Stimulated activated naive CD8-positive, alpha-beta T cell treated with anti-CD3 and anti-CD28 coated beads, Interleukin-15, amount 100 ng/mL, for 72 hours (primary cell): ENCODE results near the gene ASB10.

Source experiments
- ATAC-seq: fragments of 150-1000 bp; cut with Tn5 transposase; 2 replicates; pipeline ENCODE4 v1.10.0; 2021; ENCODE audit warnings: mild to moderate bottlenecking, moderate library complexity
- DNase-seq, 2 donors: peaks; one replicate each; pipeline ENCODE4 v3.0.0; 2021 to 2022
- H3K27ac Mint-ChIP-seq, 2 donors: one replicate each; pipeline ENCODE4 v1.8.0; 2022; ENCODE audit warnings: mild to moderate bottlenecking in 2 of 2, mixed read lengths in 2 of 2, moderate library complexity in 2 of 2
- H3K27me3 Mint-ChIP-seq: one replicate; pipeline ENCODE4 v1.8.0; 2022; ENCODE audit warnings: mixed read lengths
- H3K4me1 Mint-ChIP-seq: one replicate; pipeline ENCODE4 v1.8.0; 2022; ENCODE audit warnings: mild to moderate bottlenecking, mixed read lengths
- H3K4me3 Mint-ChIP-seq, 2 donors: one replicate each; pipeline ENCODE4 v1.8.0; 2022; ENCODE audit warnings: mild to moderate bottlenecking in 2 of 2, mixed read lengths in 2 of 2, moderate library complexity in 1 of 2
- H3K9me3 Mint-ChIP-seq, 2 donors: one replicate each; pipeline ENCODE4 v1.8.0; 2022; ENCODE audit warnings: mixed read lengths in 2 of 2

Gene ASB10

DNA sequence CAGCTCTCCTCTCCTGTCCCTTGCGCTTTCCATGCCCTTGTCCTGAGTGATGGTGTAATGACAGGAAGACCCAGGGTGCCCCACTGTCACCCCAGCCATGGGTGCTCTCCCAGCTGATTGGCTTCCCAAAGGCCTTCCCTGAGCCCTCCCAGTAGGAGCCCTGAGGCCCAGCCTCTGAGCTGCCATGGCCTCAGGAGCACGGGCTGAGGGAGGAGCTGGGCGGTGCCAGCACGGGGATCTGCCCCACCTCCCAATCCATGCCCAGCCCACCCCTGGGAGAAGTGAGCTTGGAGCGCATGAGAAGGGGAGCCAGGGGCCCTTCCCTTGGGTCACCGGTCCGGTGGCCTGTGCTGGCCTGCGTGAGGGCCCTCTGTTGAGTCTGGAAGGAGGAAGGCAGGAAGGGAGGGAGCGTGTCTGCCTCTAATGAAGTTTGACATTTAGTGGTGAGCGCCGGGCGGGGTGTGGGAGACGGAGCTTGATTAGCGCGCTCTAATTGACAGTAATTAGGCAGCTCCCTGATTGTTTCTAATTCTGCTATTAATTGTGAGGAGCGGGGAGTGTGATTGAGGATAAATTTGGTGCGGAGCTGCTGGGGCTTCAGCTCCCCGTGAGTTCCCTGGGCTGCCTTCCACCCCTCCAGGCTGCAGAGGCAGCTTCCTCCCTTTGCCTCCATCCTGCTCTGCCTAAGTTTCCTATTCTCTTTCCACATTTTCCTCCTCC is 47.8 kb downstream of the ASB10 start:
- no peaks in the 10 kb centered on the region for H3K4me1 Mint-ChIP-seq
- peak overlapping the region in 1 of 2 donors; percentile 35 for H3K27ac Mint-ChIP-seq
- peak in 1 of 2 donors; percentile 4 for DNase-seq
- H3K4me3 Mint-ChIP-seq = no peak overlapping the region
- no peaks in the 10 kb centered on the region for H3K27me3 Mint-ChIP-seq
- no peak for ATAC-seq
- H3K9me3 Mint-ChIP-seq = no peaks in the 10 kb centered on the region

DNA sequence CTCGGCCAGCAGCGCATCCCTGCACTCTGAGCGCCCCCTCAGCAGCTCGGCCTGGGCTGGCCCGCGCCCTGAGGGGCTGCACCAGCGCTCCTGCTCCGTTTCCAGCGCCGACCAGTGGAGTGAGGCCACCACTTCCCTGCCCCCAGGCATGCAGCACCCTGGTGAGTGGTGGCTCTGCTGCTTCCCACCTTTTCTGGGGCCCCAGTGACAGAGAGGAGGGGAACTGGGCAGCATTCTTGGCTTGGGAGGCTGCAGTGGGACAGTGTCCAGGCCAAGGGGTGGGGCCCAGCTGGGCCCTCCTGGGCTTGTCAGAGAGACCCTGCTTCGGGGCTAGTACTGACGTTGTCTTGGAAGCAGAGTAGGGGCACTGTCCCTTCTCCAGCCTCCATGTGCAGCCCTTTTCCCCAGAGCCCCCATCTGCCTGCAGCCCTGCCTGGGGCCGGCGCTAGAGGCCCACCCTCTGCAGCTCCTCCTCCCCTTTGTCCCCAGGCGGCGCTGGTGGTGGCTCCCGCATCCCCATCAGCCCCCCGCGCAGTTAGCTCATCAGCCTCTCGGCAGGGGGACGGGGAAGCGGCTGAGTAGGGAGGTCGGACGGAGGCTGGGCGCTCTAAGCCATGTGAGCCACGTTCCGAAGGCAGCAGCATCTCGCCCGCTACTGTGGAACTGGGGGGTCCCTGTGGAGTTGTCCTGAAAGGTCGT is 48.7 kb downstream of the ASB10 start:
- DNase-seq (no peak), ATAC-seq (no peak)
- Mint-ChIP-seq H3K4me3 (no peak overlapping the region), H3K9me3 (no peaks in the 10 kb centered on the region), H3K27me3 (no peaks in the 10 kb centered on the region), H3K27ac (no peak overlapping the region), H3K4me1 (no peaks in the 10 kb centered on the region)

DNA sequence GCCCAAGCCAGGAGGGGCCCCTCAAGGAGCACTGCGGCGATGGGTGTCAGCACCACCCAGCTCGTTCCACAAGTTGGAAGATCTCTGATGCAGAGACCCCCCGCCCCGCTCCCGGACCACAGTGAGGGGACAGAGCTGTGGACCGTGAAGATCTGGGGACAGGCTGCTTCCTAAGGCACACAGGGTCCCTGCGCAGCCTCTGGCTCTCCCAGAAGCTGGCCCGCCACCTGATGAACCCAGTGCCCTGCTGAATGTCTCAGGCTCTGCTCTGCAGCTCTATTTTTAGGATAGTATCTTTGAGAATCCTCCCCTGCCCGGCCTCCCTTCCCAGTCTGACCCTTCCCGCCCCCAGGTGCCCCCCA is 49.3 kb downstream of the ASB10 start:
- Mint-ChIP-seq H3K4me3 (no peak overlapping the region), H3K27me3 (no peaks in the 10 kb centered on the region), H3K9me3 (no peaks in the 10 kb centered on the region), H3K4me1 (no peaks in the 10 kb centered on the region), H3K27ac (no peak overlapping the region)
- no peak for DNase-seq
- ATAC-seq = no peak

DNA sequence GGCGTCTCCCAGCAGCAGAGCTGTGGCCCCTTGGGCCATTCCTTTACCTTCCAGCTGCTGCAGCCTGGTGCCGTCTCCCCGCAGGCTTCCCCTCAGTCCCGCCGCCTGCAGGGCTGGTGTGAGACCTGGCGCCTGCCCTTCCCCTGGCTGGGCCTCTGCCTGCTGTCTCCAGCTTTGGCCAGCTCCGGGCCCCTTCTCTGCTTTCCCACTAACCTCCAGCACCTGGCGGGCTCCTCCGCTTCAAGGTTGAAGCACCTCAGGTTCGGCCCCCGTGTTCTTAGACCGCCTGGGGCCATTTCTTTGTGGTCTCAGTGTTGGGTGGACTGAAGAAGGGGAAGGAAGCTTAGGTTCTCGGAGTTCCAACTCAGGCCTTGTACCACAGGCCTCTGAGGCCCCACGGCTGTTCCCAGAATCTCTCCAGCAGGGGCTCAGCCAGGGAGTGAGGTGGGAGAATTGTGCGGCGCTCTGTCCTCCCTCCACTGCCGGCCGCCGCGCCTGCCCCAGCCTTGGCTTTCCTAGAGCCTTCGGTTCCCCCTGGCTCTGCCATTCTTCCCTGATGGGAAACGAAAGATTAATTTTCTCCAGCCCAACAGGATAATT is 49.9 kb downstream of the ASB10 start:
- H3K4me3 Mint-ChIP-seq = no peak overlapping the region
- no peaks in the 10 kb centered on the region for H3K27me3 Mint-ChIP-seq
- DNase-seq = no peak
- no peaks in the 10 kb centered on the region for H3K9me3 Mint-ChIP-seq
- H3K27ac Mint-ChIP-seq = no peak overlapping the region
- no peaks in the 10 kb centered on the region for H3K4me1 Mint-ChIP-seq
- ATAC-seq = no peak

DNA sequence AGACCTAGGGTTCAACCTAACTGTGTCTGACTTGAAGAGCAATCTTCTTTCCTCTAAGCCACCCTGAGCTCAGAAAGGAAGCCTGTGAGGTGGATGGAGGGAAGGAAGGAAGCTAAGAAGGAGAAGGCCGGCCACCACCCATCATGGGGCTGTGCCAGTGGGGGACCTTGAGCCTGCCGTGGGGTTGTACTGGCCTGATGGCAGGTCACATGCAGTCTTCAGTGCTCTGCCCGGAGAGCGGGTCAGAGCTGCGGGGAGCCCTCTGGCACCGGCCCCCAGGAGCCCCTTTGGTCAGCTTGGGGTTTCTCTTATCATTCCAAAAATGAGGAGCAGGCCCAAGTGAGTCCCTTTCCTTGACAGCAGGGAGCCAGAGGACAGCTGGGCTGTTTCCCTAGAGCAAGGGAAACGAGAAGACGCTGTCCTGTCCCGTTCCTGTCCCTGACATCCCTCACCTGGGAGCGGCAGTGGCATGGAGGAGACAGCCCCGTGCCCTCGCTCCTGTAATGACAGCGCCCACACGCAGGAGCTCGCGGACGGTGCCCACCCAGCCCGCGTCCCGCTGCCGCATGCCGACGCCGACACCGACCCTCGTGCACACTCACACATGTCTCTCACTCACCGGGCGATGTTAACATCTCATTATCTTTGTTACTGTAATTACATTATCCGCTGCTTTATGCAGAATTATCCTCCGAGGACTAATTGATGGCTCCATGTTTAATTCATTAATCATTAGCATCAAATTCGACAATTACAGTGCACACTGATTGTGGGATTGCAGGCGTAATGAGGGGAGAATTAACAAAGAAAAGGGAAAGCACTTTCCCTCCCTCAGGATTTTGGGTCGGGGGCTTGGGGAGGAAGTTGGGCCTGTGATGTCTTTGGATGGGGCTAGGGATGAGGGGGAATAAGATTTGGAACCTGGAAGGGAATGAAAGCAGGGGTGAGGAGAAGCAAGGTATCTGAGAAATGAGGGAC is 50.9 kb downstream of the ASB10 start:
- H3K4me3 Mint-ChIP-seq = no peak overlapping the region
- H3K4me1 Mint-ChIP-seq = no peaks in the 10 kb centered on the region
- H3K27me3 Mint-ChIP-seq = no peaks in the 10 kb centered on the region
- H3K9me3 Mint-ChIP-seq = no peaks in the 10 kb centered on the region
- DNase-seq (no peak), ATAC-seq (no peak)
- H3K27ac Mint-ChIP-seq = no peak overlapping the region

DNA sequence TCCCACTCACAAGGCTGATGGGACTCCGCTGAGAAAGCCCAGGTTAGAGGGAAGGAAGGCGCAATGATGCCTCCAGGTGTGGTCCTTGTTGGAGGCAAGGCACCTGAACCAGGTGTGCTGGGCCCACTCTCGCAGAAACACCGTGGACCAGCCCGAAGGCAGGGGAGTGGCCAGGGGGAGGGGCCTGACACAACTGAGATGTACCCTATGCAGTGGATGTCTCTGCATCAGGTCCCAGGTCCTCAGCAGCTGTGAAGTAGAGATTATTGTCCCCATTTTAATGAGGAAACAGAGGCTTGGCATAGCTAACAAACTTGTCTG is 51.6 kb downstream of the ASB10 start:
- no peak for DNase-seq
- Mint-ChIP-seq H3K4me3 (no peak overlapping the region), H3K4me1 (no peaks in the 10 kb centered on the region), H3K27me3 (no peaks in the 10 kb centered on the region), H3K27ac (no peak overlapping the region), H3K9me3 (no peaks in the 10 kb centered on the region)
- ATAC-seq = no peak

DNA sequence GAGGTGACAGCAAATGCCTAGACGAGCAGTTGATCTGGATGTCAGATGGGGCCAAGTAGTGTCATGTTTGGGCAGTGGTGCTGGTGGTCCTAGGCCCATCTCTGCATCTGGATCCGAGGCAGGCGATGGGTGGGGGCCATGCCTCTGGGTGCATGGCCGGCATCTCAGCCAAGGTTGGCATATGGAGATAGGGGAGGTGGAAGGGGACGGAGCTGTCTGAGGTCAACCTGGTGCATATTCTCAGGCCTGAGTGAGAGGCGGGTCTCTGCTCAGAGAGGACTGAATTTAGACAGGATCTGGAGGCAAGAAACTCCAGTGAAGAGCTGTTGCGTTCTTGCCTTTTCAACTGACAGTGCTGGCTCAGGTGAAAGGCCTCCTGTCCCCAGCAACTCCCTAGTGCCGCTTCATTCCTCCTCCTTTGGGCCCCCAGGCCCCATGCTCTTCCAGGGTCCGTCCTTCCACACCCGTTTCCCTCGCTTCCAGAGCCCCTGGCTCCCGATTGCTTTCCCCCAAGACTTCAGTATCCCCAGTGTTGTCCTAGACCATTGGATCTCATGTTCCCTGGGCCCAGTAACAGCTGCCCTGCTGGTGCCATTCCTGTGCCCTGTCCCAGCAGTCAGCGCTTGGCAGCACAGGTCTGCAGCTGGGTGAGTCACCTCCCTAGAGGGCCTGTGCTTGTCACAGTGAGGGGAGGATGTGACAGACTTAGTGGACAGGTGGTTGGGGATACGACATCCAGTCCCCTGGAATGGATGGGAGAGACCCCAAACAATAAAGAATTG is 52.1 kb downstream of the ASB10 start:
- Mint-ChIP-seq H3K27ac (no peak overlapping the region), H3K4me1 (no peaks in the 10 kb centered on the region), H3K4me3 (no peak overlapping the region), H3K27me3 (no peaks in the 10 kb centered on the region), H3K9me3 (no peaks in the 10 kb centered on the region)
- no peak for DNase-seq
- ATAC-seq = no peak

DNA sequence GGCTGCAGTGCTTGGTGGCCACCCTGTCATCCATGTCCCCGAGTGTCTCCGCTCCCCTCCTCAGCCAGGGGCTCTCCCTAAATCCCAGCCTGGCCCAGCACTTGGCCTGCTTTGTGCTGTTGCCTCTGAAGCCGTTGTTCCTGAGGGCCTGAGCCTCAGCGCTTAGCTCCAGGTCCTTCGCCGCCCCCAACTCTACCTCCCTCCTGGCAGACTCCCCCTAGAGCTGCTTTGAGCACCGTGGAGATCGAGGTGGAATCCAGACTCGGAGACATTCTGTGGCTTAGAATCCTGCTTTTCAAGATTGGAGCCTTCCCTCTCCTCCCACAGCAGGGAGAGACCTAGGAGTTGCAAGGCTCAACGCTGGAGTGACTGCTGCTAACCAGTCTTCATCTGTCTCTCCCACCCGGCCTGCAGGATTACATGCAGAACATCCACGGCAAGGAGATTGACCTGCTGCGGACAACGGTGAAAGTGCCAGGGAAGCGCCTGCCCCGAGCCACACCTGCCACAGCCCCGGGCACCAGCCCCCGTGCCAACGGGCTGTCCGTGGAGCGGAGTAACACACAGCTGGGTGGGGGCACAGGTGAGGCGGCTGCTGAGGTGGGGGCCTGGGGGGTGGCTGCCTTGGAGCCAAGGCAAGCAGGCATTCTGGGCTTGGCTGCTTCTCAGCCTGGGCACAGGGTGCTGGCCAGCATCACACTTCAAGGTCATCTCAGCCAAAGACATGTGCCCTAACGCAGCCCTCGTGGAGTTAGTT is 52.9 kb downstream of the ASB10 start:
- Mint-ChIP-seq H3K27ac (no peak overlapping the region), H3K4me3 (no peak overlapping the region), H3K9me3 (no peaks in the 10 kb centered on the region), H3K4me1 (no peaks in the 10 kb centered on the region), H3K27me3 (no peaks in the 10 kb centered on the region)
- no peak for DNase-seq
- no peak for ATAC-seq

DNA sequence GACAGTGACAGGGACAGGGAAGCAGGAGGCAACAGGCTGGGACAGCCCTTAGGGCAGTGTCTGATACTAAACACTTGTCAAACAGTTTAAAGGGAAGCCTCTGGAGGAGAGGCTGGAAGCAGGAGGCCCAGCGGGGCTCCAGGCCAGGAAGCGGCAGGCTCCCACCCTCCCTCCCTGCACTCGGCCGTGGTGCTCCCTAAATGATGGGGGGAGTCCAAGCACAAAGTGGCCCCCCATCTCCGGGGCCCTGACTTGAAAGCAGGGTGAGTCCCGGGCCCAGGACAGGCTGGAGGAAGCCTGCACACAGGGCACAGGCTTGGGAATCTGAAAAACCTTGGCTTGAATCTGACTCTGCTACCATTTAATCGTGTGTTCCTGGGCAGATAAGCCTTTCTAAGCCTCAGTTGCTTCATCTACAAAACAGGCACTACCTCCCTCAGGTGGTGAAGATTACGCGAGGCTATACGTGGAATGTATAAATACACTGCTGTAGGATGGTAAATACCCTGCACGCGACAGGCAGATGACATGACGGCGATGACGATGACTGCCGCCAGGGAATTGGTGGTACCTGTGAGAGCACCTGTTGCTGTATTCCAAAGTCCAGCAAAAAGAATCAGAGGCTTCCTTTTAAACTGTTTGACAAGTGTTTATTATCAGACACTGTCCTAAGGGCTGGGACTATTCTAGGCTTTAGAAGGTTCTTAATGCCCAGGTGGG is 53.6 kb downstream of the ASB10 start:
- Mint-ChIP-seq H3K27ac (peak overlapping the region in 1 of 2 donors; percentile 41), H3K4me3 (no peak overlapping the region), H3K4me1 (no peaks in the 10 kb centered on the region), H3K9me3 (no peaks in the 10 kb centered on the region), H3K27me3 (no peaks in the 10 kb centered on the region)
- DNase-seq (no peak), ATAC-seq (no peak)

DNA sequence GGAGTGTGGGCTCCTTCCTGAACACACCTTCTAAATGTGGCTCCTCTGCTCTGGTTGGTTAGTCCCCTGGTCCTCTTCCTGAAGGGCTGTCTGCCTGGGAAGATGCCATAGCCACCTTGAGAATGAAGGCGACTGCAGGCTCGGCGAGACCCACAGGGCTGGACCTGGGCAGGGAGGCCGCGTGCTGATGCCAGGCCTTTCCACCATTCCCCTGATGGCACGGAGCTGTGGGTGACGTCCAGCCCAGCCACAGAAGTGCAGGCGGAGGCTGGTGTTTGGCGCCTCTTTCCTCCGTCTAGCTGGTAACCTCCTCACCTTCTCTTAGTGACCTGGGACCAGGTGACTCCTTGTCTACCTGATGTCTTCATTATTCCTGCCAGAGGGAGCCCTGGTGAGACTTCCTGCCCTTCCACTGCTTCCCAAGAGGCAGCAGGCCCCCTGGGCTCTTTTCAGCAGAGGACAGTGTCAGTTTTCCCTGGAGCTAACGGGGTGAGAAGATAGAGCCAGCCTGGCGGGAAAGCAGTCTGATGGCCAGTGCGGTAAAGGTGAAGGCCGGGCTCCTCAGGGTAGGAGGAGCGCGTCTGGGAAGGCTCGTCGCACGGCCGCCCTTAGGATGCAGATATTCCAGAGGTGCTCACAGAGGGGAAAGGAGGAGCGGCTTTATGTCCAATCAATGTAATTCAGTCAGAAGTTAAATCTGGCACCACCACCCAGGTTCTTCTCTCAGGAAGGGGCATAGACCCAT is 54.4 kb downstream of the ASB10 start:
- Mint-ChIP-seq H3K27ac (peak overlapping the region in 1 of 2 donors; percentile 41), H3K4me3 (no peak overlapping the region), H3K9me3 (no peaks in the 10 kb centered on the region), H3K4me1 (no peaks in the 10 kb centered on the region), H3K27me3 (no peaks in the 10 kb centered on the region)
- DNase-seq (no peak), ATAC-seq (no peak)

DNA sequence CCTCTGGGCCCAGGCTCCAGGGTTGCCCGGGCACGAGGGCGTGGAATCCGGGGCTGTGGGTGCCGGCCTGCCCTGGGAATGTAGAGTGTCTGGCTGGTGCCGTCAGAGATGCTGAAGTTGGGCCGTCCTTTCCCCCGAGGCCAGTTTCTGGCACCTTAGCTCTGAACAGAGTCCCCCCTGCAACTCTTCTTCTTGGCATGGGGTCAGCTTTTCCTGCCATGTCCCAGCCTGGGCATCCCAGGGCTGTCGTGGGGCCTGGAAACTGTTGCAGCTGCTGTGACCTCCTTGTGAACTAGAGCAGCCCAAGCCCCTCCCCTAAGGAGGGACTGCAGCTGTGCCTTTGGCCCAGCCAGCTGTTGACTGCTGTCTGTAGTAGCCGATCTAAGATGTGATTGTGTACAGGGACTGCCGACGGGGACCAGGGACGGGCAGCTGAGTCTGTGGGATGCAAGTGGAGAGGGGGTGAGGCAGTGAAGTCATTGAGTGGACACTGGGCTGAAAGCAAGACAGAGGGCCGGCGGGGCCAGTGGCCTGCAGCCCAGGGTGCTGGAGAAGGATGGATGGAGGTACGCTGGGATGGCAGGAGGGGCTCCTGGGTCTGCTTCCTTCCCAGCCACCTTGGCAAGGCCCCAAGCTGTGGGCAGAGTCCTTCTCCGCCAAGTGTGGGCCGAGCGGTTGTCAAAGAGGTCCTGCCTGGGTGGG is 55.3 kb downstream of the ASB10 start:
- Mint-ChIP-seq H3K4me3 (no peak overlapping the region), H3K4me1 (no peaks in the 10 kb centered on the region), H3K9me3 (no peaks in the 10 kb centered on the region), H3K27me3 (no peaks in the 10 kb centered on the region), H3K27ac (peak overlapping the region in 1 of 2 donors; percentile 73)
- DNase-seq = no peak
- ATAC-seq = no peak

DNA sequence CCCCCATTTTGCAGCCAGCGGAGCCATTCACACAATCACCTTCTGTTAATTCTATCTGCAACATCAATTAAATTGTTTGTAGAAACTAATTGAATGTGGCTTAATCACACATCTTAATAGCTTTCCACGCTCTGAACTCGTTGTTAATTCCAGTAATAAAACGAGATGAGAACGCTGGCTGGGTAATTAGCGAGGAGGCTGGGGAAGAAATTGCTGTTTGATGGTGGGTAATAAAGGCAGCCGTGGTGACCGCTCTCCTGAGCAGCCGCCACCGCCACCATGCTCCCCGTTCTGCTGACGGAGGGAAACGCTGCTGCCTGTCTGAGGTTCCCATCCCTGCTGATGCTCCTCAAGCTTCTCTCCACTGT is 55.8 kb downstream of the ASB10 start:
- no peaks in the 10 kb centered on the region for H3K27me3 Mint-ChIP-seq
- no peaks in the 10 kb centered on the region for H3K4me1 Mint-ChIP-seq
- no peak for DNase-seq
- peak overlapping the region in 1 of 2 donors; percentile 43 for H3K27ac Mint-ChIP-seq
- no peaks in the 10 kb centered on the region for H3K9me3 Mint-ChIP-seq
- H3K4me3 Mint-ChIP-seq = no peak overlapping the region
- ATAC-seq = no peak

DNA sequence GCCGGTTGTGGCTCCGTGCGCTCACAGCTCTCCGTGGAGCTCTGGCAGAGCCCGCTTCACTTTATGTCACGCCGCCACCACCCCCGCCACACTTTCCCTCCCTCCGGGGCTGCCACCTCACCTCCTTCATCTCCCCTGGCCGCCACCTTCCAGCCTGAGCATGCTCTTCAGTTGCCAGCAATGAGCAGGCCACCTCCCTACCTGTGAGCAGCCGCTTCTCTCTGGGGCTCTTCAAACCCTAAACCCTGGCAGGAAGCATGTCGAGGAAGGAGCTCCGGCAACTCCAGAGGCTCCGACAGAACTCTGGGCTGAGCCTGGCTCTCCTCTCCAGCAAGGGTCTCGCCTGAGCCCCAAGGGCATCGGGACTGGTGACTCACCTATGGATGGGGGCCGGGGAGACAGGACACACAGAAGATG is 56.3 kb downstream of the ASB10 start:
- no peaks in the 10 kb centered on the region for H3K27me3 Mint-ChIP-seq
- H3K9me3 Mint-ChIP-seq = no peaks in the 10 kb centered on the region
- no peak overlapping the region for H3K27ac Mint-ChIP-seq
- H3K4me1 Mint-ChIP-seq = no peaks in the 10 kb centered on the region
- H3K4me3 Mint-ChIP-seq = no peak overlapping the region
- ATAC-seq (no peak), DNase-seq (no peak)
